ENCODE data around the gene CES2.
"Not testable (repeated sequence)": the region's sequence is repeated elsewhere in the genome, so short reads cannot be mapped to it uniquely, and the experiment has no call there.

Gene CES2

DNA sequence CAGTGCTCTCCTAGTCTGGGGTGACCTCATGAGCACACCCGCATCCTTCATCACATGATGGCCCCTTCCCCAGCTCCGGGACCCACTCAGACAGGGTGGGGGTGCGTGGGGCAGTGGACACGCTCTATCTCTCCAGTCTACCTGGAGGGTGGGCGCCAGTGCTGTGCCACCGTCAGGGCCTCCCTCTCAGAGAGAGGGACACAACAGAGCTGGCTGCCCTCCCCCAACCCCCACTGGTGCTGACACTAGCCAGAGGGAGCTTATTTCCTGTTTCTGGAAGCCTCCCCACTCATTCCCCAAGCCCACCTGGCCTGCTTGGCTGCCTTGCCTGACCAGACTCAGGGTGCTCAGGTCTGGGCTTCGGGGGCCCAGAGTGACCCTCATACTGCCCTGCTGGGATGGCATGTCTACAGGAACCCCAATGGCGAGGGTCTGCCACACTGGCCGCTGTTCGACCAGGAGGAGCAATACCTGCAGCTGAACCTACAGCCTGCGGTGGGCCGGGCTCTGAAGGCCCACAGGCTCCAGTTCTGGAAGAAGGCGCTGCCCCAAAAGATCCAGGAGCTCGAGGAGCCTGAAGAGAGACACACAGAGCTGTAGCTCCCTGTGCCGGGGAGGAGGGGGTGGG, 8.2 kb downstream of the CES2 start:
- no peaks in the 10 kb centered on the region for H3K9me3 ChIP-seq
- H3K4me1 ChIP-seq (ENCODE audit: control insufficient read depth in 1 of 2, insufficient read depth in 1 of 2, low read depth in 1 of 2, low read length in 1 of 2) = peaks cover 16% of the 10 kb centered on the region in 2 experiments
- peaks cover 22% of the 10 kb centered on the region for H3K27me3 ChIP-seq
- H3K4me3 ChIP-seq (ENCODE audit: low read depth in 1 of 2, low read length in 1 of 2) = no peak overlapping the region
- no peak overlapping the region for H3K27ac ChIP-seq
- TF ChIP-seq, protein P1, sequence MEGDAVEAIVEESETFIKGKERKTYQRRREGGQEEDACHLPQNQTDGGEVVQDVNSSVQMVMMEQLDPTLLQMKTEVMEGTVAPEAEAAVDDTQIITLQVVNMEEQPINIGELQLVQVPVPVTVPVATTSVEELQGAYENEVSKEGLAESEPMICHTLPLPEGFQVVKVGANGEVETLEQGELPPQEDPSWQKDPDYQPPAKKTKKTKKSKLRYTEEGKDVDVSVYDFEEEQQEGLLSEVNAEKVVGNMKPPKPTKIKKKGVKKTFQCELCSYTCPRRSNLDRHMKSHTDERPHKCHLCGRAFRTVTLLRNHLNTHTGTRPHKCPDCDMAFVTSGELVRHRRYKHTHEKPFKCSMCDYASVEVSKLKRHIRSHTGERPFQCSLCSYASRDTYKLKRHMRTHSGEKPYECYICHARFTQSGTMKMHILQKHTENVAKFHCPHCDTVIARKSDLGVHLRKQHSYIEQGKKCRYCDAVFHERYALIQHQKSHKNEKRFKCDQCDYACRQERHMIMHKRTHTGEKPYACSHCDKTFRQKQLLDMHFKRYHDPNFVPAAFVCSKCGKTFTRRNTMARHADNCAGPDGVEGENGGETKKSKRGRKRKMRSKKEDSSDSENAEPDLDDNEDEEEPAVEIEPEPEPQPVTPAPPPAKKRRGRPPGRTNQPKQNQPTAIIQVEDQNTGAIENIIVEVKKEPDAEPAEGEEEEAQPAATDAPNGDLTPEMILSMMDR (IDR thresholded peaks at IDR 0.05) = no peak
- H3K36me3 ChIP-seq = peaks cover 55% of the 10 kb centered on the region

DNA sequence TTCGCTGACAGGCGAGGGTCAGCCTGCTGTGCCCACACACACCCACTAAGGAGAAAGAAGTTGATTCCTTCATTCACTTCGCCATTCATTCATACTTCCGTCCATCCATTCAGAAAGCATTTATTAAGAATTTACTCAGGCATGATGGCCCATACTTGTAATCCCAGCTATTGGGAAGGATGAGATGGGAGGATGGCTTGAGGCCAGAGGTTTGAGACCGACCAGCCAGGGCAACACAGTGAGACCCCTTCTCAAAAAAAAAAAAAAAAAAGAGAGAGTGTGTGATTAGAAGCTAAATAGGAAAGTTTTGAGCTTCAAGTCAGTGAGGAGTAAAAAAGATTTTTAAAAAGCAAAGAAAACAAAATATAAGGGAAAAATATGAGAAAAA, 8.7 kb downstream of the CES2 start:
- H3K27me3 ChIP-seq = peaks cover 27% of the 10 kb centered on the region
- H3K36me3 ChIP-seq = peaks cover 50% of the 10 kb centered on the region
- H3K4me3 ChIP-seq (ENCODE audit: low read depth in 1 of 2, low read length in 1 of 2) = no peak overlapping the region
- no peak overlapping the region for H3K27ac ChIP-seq
- peaks cover 18 to 21% of the 10 kb centered on the region in 2 experiments for H3K4me1 ChIP-seq (ENCODE audit: control insufficient read depth in 1 of 2, insufficient read depth in 1 of 2, low read depth in 1 of 2, low read length in 1 of 2)
- no peaks in the 10 kb centered on the region for H3K9me3 ChIP-seq
- TF ChIP-seq, protein P1 (IDR thresholded peaks at IDR 0.05) = no peak

DNA sequence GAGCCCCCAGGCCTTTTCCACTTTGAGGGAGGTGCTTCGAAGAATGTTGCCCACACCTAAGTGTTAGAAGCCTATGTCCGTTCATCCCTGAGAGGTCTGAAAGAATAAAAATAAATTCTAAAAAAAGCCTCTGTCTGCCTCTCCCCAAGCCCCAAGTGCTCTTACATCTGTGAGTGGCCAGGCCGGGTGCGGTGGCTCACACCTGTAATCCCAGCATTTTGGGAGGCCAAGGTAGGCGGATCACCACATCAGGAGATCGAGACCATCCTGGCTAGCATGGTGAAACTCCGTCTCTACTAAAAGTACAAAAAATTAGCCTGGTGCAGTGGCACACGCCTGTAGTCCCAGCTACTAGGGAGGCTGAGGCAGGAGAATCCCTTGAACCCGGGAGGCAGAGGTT, 9.7 kb downstream of the CES2 start:
- not testable (repeated sequence) for H3K4me3 ChIP-seq (ENCODE audit: low read depth in 1 of 2, low read length in 1 of 2); H3K9me3 ChIP-seq; H3K27ac ChIP-seq
- Histone ChIP-seq H3K27me3 (peaks cover 36% of the 10 kb centered on the region), H3K4me1 (ENCODE audit: control insufficient read depth in 1 of 2, insufficient read depth in 1 of 2, low read depth in 1 of 2, low read length in 1 of 2) (peaks cover 18 to 21% of the 10 kb centered on the region in 2 experiments), H3K36me3 (peaks cover 41% of the 10 kb centered on the region)

DNA sequence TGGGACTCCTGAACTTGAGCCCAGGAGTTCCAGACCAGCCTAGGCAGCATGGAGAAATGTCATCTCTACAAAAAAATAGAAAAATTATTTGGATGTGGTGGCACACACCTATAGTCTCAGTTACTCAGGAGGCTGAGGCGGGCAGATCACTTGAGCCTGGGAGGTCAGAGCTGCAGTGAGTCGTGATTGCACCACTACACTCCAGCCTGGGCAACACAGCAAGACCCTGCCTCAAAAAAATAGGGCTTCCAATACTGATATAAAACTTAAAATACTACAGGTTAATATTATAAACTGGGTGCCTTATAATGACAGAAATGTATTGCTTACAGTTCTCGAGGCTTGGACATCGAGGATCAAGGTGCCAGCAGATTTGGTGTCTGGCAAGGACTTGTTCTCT, 10.6 kb downstream of the CES2 start:
- H3K27me3 ChIP-seq = peaks cover 46% of the 10 kb centered on the region
- TF ChIP-seq, protein P1 (IDR thresholded peaks at IDR 0.05) = no peak

DNA sequence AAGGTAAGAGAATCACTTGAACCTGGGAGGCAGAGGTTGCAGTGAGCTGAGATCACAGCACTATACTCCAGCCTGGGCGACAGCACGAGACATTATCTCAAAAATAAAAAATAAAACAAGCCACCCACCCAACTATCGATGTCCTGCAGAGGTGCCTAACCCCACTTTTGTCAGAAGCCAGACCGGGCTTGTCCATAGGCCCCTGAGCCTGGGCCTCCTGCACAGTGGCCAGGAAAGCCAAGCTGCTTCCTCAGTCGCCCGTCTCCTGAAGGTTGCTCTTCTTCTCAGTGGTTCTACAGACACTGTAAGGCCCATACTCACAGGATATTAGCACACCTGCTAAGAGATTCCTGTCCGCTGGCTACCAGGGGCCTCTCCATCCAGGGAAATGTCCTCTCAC, 11.2 kb downstream of the CES2 start:
- TF ChIP-seq, protein P1 (IDR thresholded peaks at IDR 0.05) = no peak
- Histone ChIP-seq H3K27me3 (peaks cover 52% of the 10 kb centered on the region), H3K9me3 (no peaks in the 10 kb centered on the region), H3K27ac (no peak overlapping the region), H3K4me1 (ENCODE audit: control insufficient read depth in 1 of 2, insufficient read depth in 1 of 2, low read depth in 1 of 2, low read length in 1 of 2) (peaks cover 18 to 21% of the 10 kb centered on the region in 2 experiments), H3K4me3 (ENCODE audit: low read depth in 1 of 2, low read length in 1 of 2) (no peak overlapping the region), H3K36me3 (peaks cover 25% of the 10 kb centered on the region)

More for the DNA sequence above, 10.6 kb downstream of the CES2 start:
- H3K4me3 ChIP-seq (ENCODE audit: low read depth in 1 of 2, low read length in 1 of 2) = no peak overlapping the region
- H3K4me1 ChIP-seq (ENCODE audit: control insufficient read depth in 1 of 2, insufficient read depth in 1 of 2, low read depth in 1 of 2, low read length in 1 of 2) = peaks cover 18 to 21% of the 10 kb centered on the region in 2 experiments
- H3K36me3 ChIP-seq = peaks cover 31% of the 10 kb centered on the region
- no peak overlapping the region for H3K27ac ChIP-seq
- H3K9me3 ChIP-seq = no peaks in the 10 kb centered on the region

DNA sequence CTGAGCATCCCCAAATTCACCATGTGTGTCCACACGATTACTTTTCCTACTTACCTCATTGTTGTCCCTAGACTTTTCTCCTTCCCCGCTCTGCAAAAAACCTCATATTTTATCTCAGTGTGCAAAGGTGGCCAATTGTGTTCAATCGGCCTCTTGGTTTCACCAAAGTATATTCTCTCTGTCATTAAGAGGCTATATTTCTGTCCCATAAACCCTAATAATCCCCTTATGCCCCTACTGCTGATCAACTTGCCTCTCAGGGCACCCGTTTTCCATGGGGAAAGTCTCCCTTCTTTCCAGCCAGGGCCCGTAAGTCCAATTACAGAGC, 11.6 kb downstream of the CES2 start:
- Histone ChIP-seq H3K27ac (peak overlapping the region; percentile 6), H3K4me1 (ENCODE audit: control insufficient read depth in 1 of 2, insufficient read depth in 1 of 2, low read depth in 1 of 2, low read length in 1 of 2) (peaks cover 18 to 21% of the 10 kb centered on the region in 2 experiments), H3K9me3 (no peaks in the 10 kb centered on the region), H3K36me3 (peaks cover 21% of the 10 kb centered on the region), H3K27me3 (peaks cover 56% of the 10 kb centered on the region), H3K4me3 (ENCODE audit: low read depth in 1 of 2, low read length in 1 of 2) (no peak overlapping the region)
- TF ChIP-seq, protein P1 (IDR thresholded peaks at IDR 0.05) = no peak
